ACC112 (cell line): ENCODE results near the gene HOXD4.

ENCODE experiments used
- H2AFZ ChIP-seq: fragments of 200-600 bp; sonication (generic); one replicate; pipeline ENCODE4 v1.6.0; 2017; ENCODE audit warnings: antibody characterized with exemption, low read length; ENCODE audit not compliant: unreplicated experiment
- H3K27ac ChIP-seq: fragments of 200-600 bp; sonication (generic); 2 replicates; pipeline ENCODE4 v1.5.1; 2014; ENCODE audit warnings: low read depth, mild to moderate bottlenecking, antibody characterized with exemption, low read length, moderate library complexity
- H3K27me3 ChIP-seq: fragments of 200-600 bp; sonication (generic); 2 replicates; pipeline ENCODE4 v1.6.1; 2014; ENCODE audit warnings: mild to moderate bottlenecking, antibody characterized with exemption, low read length, moderate library complexity, mixed read lengths; ENCODE audit not compliant: insufficient read depth
- H3K36me3 ChIP-seq: fragments of 200-600 bp; sonication (generic); 2 replicates; pipeline ENCODE4 v1.6.1; 2016; ENCODE audit warnings: mild to moderate bottlenecking, antibody characterized with exemption, low read length, moderate library complexity, mixed read lengths; ENCODE audit not compliant: insufficient read depth
- H3K4me1 ChIP-seq: fragments of 200-600 bp; sonication (generic); one replicate; pipeline ENCODE4 v1.6.1; 2016; ENCODE audit warnings: low read length, mixed read lengths; ENCODE audit not compliant: insufficient read depth, unreplicated experiment, control insufficient read depth
- H3K4me3 ChIP-seq: fragments of 200-600 bp; sonication (generic); 2 replicates; pipeline ENCODE4 v1.5.1; 2014; ENCODE audit warnings: mild to moderate bottlenecking, low read depth, low read length
- H3K79me2 ChIP-seq: fragments of 200-600 bp; sonication (generic); one replicate; pipeline ENCODE4 v1.6.0; 2016; ENCODE audit warnings: low read length; ENCODE audit not compliant: control insufficient read depth, unreplicated experiment, insufficient read depth

The HOXD4 gene

GRCh38 chr2:176137906-176138305 lies 13.4 kb upstream of the HOXD4 start:
- Histone ChIP-seq H3K4me1 (peaks cover 36% of the 10 kb centered on the region), H3K27ac (0 out of 2 replicates have a peak overlapping the region, but pooled peaks have one; percentile 3), H3K4me3 (peak overlapping the region; percentile 83), H3K79me2 (peaks cover 60% of the 10 kb centered on the region), H2AFZ (peak overlapping the region; percentile 90), H3K36me3 (no peaks in the 10 kb centered on the region), H3K27me3 (no peaks in the 10 kb centered on the region)

GRCh38 chr2:176138526-176138922 lies 12.8 kb upstream of the HOXD4 start:
- Histone ChIP-seq H3K27me3 (no peaks in the 10 kb centered on the region), H3K79me2 (peaks cover 57% of the 10 kb centered on the region), H3K4me3 (peak overlapping the region; percentile 83), H3K36me3 (no peaks in the 10 kb centered on the region), H3K27ac (peak overlapping the region; percentile 79), H3K4me1 (peaks cover 36% of the 10 kb centered on the region), H2AFZ (peak overlapping the region; percentile 90)

- H3K27me3 ChIP-seq = no peaks in the 10 kb centered on the region
- H3K27ac ChIP-seq = peak overlapping the region; percentile 79
- peak overlapping the region; percentile 90 for H2AFZ ChIP-seq
These were observed 12.3 kb upstream of the HOXD4 start for GRCh38 chr2:176138923-176139660.

GRCh38 chr2:176139661-176140512 lies 11.5 kb upstream of the HOXD4 start:
- H2AFZ ChIP-seq = peak overlapping the region; percentile 95
- H3K4me1 ChIP-seq = peaks cover 27% of the 10 kb centered on the region
- no peaks in the 10 kb centered on the region for H3K36me3 ChIP-seq
- peaks cover 50% of the 10 kb centered on the region for H3K79me2 ChIP-seq
- no peaks in the 10 kb centered on the region for H3K27me3 ChIP-seq
- H3K4me3 ChIP-seq = peak overlapping the region; percentile 83
- H3K27ac ChIP-seq = peak overlapping the region; percentile 79

More at GRCh38 chr2:176138923-176139660, 12.3 kb upstream of the HOXD4 start:
- H3K4me1 ChIP-seq = peaks cover 35% of the 10 kb centered on the region
- peaks cover 56% of the 10 kb centered on the region for H3K79me2 ChIP-seq
- no peaks in the 10 kb centered on the region for H3K36me3 ChIP-seq
- H3K4me3 ChIP-seq = peak overlapping the region; percentile 83

- Histone ChIP-seq H3K27ac (peak overlapping the region; percentile 76), H3K36me3 (no peaks in the 10 kb centered on the region), H2AFZ (peak overlapping the region; percentile 95), H3K4me3 (peak overlapping the region; percentile 83), H3K4me1 (peaks cover 19% of the 10 kb centered on the region), H3K79me2 (peaks cover 50% of the 10 kb centered on the region), H3K27me3 (no peaks in the 10 kb centered on the region)
These were observed 10.6 kb upstream of the HOXD4 start for GRCh38 chr2:176140513-176141317.

- H3K27ac ChIP-seq = no peak overlapping the region
- no peak overlapping the region for H3K4me3 ChIP-seq
- H3K36me3 ChIP-seq = no peaks in the 10 kb centered on the region
- H3K27me3 ChIP-seq = no peaks in the 10 kb centered on the region
- H3K79me2 ChIP-seq = peaks cover 39% of the 10 kb centered on the region
- H2AFZ ChIP-seq = no peak overlapping the region
- peaks cover 18% of the 10 kb centered on the region for H3K4me1 ChIP-seq
These were observed 9.1 kb upstream of the HOXD4 start for GRCh38 chr2:176142281-176142680.

GRCh38 chr2:176145085-176145969 lies 6.0 kb upstream of the HOXD4 start:
- Histone ChIP-seq H3K27ac (no peak overlapping the region), H2AFZ (no peak overlapping the region), H3K36me3 (0 out of 2 replicates have a peak, but pooled peaks cover 3% of the 10 kb centered on the region), H3K27me3 (no peaks in the 10 kb centered on the region), H3K79me2 (peaks cover 16% of the 10 kb centered on the region), H3K4me1 (peaks cover 3% of the 10 kb centered on the region), H3K4me3 (no peak overlapping the region)

- Histone ChIP-seq H3K4me3 (no peak overlapping the region), H3K36me3 (0 out of 2 replicates have a peak, but pooled peaks cover 3% of the 10 kb centered on the region), H3K27ac (no peak overlapping the region), H2AFZ (no peak overlapping the region), H3K27me3 (no peaks in the 10 kb centered on the region), H3K79me2 (peaks cover 16% of the 10 kb centered on the region), H3K4me1 (peaks cover 1% of the 10 kb centered on the region)
These were observed 5.2 kb upstream of the HOXD4 start for GRCh38 chr2:176146101-176146500.

- Histone ChIP-seq H3K79me2 (peaks cover 10% of the 10 kb centered on the region), H2AFZ (no peak overlapping the region), H3K4me1 (no peaks in the 10 kb centered on the region), H3K4me3 (no peak overlapping the region), H3K36me3 (0 out of 2 replicates have a peak, but pooled peaks cover 3% of the 10 kb centered on the region), H3K27ac (no peak overlapping the region), H3K27me3 (no peaks in the 10 kb centered on the region)
These were observed 4.7 kb upstream of the HOXD4 start for GRCh38 chr2:176146645-176147044.
